ENCODE data around the gene ANGPTL2.

Gene ANGPTL2

DNA sequence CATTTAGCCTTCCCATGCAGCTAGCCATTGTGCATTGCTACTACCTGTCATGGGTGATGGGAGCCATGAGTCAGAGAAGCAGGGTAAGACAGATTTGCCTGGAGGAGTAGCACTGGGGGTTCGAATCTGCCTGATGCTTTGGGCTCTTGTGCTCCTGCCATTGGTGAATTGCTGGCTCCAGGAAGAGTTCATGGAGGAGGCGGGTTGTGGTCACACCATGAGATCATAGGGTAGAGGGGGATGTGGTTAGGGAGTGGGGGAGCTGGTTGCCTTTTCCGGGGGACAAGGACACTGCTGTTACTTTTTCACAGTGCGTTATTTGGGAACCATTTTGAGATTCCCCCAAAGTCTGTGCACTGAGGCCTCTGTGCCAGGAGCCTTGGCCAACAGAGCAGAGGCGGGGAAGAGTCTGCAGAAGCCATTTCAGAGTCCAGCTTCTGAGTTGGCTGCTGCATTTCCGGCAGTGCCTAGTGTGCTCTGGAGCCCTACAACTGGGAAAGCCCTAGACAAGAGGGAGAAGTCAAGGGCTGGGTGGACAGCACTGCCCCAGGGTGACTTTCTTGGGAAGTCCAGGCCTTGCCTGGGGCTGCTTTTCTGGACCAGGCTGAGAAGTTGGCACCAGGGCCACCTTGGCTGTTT lies 6.2 kb downstream of the ANGPTL2 start:
- no peak for DNase-seq

DNA sequence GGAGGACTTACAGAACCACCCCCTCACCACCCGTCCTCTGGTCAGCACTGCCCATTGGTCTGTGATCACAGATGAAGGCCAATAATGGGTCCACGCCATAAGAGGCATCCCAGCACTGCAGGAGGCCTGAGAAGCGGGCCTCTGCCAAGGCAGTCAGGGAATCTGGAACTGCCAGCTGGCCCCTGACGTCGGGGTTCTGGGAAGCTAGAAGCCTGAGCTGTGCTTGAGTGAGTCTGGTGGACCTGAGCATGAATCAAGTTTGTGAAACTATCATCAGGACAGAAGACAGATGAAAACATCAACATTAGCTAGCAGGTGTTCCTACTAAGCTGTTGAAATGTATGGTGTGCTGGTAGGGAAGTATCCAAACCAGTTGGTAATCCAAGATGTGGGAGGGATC lies 7.8 kb downstream of the ANGPTL2 start:
- DNase-seq: no peak

DNA sequence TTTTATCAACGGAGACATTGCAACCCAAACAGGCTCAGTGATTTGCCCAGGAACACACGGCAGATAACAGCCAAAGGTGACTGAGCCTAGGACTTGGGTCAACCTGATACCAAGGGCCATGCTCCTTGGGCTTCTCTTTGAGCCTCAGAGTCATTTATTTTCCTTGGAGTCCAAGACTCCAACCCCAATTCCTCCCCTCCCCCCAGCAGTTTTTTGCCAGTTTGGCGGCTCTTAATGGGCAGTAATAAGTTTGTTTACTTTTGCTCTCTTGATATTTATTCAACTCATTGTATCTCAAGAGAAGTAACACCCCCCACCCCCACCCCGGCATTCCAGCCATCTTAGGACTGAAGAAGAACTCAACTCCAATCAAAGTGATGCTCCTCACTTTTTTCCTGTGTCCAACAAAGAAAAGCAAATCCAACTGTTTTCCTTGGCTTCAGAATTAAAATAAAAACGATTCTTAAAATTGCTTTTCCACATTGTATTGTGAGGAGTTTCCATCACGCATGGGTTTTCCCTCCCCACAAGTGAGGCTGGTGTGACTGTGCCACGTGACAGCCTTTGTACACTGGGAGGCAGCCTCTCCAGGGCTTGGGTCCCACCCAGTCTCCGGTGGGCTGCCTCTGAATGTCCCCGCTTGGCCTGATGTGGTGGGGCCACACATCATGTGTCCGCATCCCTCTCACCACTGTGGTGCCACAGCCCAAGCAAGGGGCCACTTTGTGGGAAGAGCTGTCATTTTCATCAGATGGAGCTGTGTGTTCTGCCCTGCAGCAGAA lies 9.1 kb downstream of the ANGPTL2 start:
- DNase-seq: no peak

- no peak for DNase-seq
Measured at GRCh38 chr9:127112735-127113161, 9.7 kb downstream of the ANGPTL2 start.

- no peak for DNase-seq
Measured at GRCh38 chr9:127112056-127112455, 10.4 kb downstream of the ANGPTL2 start.

DNA sequence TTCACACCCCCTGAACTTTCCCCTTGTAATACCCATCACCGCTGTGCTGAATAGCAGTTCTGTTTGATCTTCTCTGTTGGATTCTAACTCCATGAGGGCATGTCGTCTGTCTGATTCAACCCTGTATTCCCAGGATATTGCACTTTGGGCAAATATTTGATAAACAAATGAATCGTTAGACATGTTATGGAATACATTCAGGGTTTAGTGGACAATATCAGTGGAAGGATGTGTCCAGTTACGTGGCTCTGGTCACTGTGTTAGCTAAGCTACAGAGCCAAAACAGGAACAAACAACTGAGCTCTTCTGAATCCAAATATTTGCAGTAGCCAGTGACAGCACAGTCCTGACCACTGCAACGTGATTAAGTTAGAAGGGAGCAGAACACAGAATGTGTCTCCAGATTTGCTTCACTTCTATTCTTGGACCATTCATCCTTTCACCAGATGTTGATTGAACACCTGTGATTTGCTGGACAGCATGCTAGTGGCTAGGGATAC lies 13.2 kb downstream of the ANGPTL2 start:
- no peak for DNase-seq

GRCh38 chr9:127107929-127108876 lies 14.2 kb downstream of the ANGPTL2 start:
- DNase-seq: no peak

DNA sequence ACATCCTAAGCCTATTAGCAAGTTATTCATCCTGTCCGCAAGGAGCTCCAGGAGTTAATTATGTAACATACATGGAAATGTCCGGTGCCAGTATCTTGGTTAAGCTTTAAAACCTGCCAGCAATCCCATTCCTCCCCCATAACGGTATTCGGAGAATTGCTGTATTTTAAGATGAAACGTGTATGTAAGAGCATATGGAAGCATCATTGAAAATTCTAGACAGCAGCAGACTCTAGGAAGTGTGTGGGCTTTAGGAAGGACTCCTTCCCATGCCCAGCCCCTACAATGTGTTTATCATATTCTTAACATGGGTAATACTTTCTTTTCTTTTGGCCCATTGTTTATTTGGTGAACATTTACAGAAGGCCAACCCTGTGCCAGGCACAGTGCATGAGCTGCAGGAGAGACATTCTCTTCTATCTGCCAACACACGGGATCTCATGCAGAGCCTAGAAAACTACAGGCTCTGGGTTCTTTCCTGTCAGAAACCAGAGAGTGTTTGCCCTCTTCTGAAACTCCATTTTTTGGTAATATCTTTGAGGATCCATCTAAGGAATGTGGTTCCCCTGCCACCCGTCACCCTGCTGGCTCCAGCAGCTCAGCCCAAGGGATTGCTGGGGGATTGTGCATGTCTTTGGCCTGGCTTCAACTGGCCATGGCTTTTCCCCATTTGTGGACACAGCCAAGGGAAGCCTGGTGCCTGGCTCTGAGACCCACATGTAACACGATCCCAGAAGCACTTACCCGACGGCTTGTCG lies 15.1 kb downstream of the ANGPTL2 start:
- DNase-seq: no peak

DNA sequence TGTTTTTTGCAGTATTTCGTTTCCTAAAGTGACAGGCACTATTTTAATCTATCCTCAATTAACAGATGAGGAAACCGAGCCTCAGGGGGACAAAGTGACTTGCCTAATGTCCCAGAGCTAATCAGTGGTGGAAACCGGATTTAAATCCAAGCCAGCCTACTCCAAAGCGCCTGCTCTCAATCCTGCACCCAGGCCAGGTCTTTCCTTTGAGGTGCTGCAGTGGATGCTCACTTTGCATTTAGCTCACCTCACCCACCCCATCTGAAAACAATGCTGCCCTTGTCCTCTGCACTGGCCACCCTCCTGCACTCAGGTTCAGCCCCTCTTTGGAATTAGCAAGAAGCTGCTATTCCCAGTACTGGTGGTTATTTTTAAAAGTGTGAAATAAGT lies 16.0 kb downstream of the ANGPTL2 start:
- no peak for DNase-seq

DNA sequence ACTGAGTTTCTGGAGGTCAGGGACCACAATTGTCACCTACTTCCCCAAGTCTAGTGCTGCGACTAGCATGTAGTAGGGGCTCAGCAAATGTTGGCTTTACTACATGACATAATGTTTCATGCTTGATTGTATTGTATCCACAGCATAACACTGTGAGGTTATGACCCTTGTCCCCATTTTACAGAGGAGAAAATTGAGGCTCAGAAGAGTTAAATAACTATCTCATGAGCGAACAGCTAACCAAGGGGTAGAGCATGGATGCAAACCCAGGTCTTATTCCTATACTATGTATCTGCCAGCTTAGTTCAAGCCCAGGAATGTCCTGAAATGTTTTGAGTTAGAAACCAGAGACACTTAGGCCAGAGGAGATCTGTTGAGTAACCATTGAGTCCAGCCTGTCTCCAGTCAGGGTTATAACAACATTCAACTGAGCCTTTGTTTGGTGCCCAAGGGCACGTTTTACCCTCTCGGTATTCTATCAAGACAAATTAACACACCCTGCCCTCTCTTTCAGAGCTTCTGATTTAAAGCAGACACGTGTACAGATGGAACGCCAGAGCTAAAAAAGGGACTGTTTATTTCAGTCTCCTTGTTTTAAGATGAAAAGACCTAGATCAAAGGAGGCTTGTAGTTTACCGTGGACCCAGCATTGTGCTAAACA lies 16.5 kb downstream of the ANGPTL2 start:
- no peak for DNase-seq

- DNase-seq: no peak
Measured at GRCh38 chr9:127104581-127105311, 17.7 kb downstream of the ANGPTL2 start.

DNA sequence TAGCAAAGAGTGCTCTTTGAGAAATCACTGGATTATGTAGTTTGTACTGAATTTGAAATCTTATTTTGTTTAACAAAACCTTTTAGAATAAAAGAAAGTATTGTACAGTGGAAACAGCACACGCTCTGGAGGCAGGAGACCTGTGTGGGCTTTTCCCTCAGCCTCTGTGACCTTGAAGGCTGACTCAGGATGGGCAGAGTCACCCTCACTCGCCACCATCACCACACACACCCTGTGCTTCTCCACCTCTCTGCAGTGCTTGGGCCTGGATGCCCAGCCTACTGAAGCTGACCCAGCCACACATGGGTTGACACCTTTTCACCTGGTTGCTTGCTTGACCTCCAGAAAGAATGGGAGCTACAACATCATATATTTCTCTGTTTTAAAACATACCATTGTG lies 19.6 kb downstream of the ANGPTL2 start:
- DNase-seq: no peak

- no peak for DNase-seq
Measured at GRCh38 chr9:127102176-127102575, 20.3 kb downstream of the ANGPTL2 start.

DNA sequence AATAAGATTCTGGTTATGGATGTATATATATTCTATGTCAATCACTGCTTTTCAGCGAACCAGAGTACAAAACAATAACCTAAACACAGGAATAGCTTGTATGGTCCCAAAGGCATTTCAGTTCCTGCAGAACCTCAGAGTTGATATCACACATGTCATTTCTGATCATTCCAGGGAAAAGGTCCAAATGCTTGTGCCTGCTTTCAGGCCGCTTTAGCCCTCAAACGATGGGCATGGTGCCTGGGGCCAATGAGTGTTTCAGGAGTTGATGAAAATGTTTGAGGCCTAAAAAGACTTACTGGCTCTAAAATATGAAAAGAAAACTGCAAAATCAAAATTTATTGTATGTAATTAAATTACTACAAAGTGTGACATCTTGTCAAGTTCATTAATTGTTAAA lies 22.8 kb downstream of the ANGPTL2 start:
- DNase-seq: no peak

- no peak for DNase-seq
Measured at GRCh38 chr9:127098916-127099553, 23.4 kb downstream of the ANGPTL2 start.

GRCh38 chr9:127097683-127098082 lies 24.8 kb downstream of the ANGPTL2 start:
- DNase-seq: no peak

- no peak for DNase-seq
Measured at GRCh38 chr9:127096208-127096607, 26.2 kb downstream of the ANGPTL2 start.

GRCh38 chr9:127095411-127095810 lies 27.0 kb downstream of the ANGPTL2 start:
- DNase-seq: no peak

DNA sequence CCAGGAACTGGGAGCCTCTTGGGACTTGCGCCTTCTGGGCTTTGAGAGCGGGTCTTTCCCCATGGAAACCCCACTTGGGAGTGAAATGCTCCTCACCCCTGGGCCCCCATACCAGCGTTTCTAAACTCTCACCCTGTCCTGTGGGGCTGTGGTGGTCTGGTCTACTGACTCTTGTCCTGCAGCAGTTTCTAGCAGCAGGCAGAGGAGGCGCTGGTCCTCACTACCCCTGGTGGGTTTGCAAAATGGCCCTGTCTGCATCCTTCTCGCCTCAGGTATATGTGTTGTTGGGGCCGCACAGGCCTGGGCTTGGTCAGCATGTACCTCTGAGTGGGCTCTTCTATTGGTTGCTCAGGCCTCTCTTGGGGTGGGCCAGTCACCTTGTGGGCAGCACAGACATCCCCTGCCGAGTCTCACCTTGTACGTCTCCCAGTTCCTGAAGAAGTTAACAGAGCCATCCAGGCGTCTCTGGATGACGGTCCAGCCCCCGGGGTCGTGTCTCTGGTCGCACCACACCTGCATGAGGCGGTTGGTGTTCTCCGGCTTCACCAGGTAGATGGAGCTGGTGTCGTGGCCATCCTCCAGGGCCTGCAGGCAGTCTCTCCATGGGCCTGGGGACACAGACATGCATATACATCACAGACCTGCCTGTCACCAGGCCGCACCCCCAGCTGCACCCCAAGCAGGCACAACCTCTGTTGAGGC lies 29.0 kb downstream of the ANGPTL2 start:
- DNase-seq: no peak

- no peak for DNase-seq
Measured at GRCh38 chr9:127092041-127092608, 30.3 kb downstream of the ANGPTL2 start.

All from fibroblast of upper back skin (primary cell).